Mucosa of rectum (tissue), 2 donors: Measurements from ENCODE around the gene SLC35A4.
A peak's percentile ranks its signal among the peaks of the same experiment; 100 is the strongest.

Source experiments
- H3K27ac ChIP-seq, 2 donors: one replicate each; pipeline ENCODE4 v1.7.0; 2013; ENCODE audit warnings: inconsistent platforms in 2 of 2, low read depth in 2 of 2, low read length in 2 of 2
- H3K27me3 ChIP-seq, 2 donors: one replicate each; pipeline ENCODE4 v1.7.0; 2013; ENCODE audit warnings: low read length in 2 of 2; ENCODE audit not compliant: control insufficient read depth in 2 of 2, insufficient read depth in 2 of 2
- H3K36me3 ChIP-seq, 2 donors: one replicate each; pipeline ENCODE4 v1.7.0; 2013; ENCODE audit warnings: low read length in 2 of 2; ENCODE audit not compliant: control insufficient read depth in 2 of 2, insufficient read depth in 2 of 2
- H3K4me1 ChIP-seq, 2 donors: one replicate each; pipeline ENCODE4 v1.7.0; 2013; ENCODE audit warnings: low read length in 2 of 2, mild to moderate bottlenecking in 1 of 2; ENCODE audit not compliant: control insufficient read depth in 2 of 2, insufficient read depth in 2 of 2
- H3K4me3 ChIP-seq, 2 donors: one replicate each; pipeline ENCODE4 v1.7.0; 2013; ENCODE audit warnings: low read length in 2 of 2
- H3K9ac ChIP-seq, 2 donors: one replicate each; pipeline ENCODE4 v1.7.0; 2013; ENCODE audit warnings: low read length in 2 of 2, low read depth in 1 of 2, mild to moderate bottlenecking in 1 of 2
- H3K9me3 ChIP-seq, 2 donors: one replicate each; pipeline ENCODE4 v1.7.0; 2013; ENCODE audit warnings: low read length in 2 of 2; ENCODE audit not compliant: control insufficient read depth in 2 of 2
- donor health status: healthy.
- donor health status: Normal muscosa, but diverticular disease.

Gene SLC35A4

DNA sequence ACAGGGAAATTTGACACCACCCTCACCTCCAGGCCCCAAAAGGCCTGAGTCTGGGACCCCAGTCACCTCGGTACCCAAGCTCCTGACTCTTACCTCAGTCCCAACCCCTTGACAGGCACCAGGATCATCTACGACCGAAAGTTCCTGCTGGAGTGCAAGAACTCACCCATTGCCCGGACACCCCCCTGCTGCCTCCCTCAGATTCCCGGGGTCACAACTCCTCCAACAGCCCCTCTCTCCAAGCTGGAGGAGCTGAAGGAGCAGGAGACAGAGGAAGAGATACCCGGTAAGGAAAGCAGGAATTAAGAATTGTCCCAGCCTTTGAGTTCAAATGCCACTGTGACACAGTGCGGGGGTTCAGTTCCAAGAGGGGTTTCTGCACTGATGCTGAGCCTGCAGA, 15.8 kb upstream of the SLC35A4 start:
- Histone ChIP-seq H3K27ac (peak overlapping the region; percentile 99 to 100), H3K4me1 (peaks cover 39 to 43% of the 10 kb centered on the region in 2 donors), H3K27me3 (no peaks in the 10 kb centered on the region), H3K36me3 (peaks cover 33 to 36% of the 10 kb centered on the region in 2 donors), H3K9ac (peak overlapping the region; percentile 74 to 96), H3K4me3 (peak overlapping the region in 1 of 2 donors; percentile 80), H3K9me3 (no peaks in the 10 kb centered on the region)

DNA sequence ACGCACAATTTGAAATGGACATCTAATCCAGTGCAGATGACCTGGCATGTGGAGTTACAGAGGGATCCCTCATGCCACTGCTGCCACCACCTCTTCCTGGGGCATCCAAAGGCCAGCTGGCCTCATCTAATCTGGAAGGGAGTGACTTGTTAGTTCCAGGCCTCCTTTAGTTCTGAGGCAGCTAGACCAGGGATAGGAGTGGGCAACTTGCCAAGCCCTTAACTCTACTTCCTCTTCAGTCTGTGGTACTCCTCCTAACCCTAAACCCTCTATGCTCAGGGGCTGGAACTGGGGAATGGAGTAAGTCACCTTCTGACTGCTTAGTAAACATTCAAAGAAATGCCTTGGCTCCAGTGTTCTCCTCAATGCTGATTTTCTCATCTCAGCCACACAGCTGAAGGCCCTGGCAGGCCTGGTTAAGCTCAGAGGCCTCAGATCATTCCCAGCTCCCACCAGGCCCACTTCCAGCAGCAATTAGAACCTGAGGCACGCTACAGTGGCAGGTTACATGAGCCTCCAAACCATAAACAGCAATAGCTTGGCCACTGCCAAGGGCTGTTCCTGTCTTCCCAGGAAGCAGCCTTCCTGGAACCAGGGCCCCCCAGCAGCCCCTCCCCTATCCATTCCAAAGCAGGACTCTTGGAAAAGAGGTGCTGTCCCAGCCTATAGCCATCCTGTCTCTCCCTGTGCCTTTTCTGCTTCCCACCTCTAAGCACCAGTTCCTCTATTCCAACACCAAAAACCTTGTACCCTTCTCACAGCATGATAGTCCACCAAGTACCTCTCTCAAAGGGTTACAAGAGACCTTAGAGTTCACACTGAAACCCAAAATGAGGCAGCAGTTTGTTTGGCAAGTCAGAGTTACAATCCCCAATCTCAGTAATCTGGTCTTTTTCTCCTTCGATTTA, 15.1 kb upstream of the SLC35A4 start:
- H3K9me3 ChIP-seq = no peaks in the 10 kb centered on the region
- H3K36me3 ChIP-seq = peaks cover 30 to 35% of the 10 kb centered on the region in 2 donors
- no peak overlapping the region for H3K4me3 ChIP-seq
- H3K27me3 ChIP-seq = no peaks in the 10 kb centered on the region
- peak overlapping the region; percentile 99 to 100 for H3K27ac ChIP-seq
- H3K9ac ChIP-seq = peak overlapping the region in 1 of 2 donors; percentile 96
- peaks cover 39 to 43% of the 10 kb centered on the region in 2 donors for H3K4me1 ChIP-seq

DNA sequence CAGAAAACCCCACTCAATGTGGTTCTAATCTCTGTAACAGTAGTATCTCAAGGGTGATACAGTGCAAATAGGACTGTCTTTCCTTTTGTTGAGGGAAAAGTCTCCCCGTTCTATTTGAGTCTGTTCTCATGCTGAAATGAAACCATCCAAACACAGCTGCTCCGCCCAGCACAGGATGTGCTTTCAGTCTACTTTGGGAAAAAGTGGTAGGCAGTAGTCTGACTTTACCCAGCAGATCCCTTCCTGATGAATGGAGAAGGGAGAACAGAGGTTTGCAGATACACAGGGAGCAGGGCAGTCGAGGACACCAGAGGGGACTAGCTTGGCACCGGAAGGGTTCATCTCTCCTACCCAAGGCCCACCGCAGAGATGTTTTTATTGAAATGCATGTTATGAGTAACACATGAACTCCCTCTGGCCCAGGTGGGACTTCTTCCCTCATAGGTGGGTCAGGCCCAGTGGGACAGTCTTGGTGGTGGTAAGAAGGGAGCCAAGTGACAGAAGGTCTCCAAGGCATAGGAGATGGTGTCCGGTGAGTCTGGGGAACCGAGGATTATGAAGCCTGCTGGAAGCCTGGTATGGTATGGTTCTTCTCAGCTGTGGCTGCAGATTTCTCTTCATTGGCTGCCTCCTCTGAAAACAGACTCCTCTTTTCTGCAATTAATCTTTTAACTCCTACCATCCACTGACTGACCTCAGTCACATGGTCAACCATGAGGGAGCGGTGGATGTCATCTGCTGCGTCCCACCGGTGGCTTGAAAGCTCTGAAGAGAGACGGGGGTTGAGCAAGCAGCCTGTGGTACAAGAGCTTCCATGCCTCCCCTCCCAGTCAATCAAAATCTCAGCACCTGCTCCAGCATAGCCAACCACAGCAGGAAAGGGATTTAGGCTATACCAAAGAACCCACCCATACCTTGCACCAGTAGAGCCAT, 14.2 kb upstream of the SLC35A4 start:
- Histone ChIP-seq H3K9me3 (no peaks in the 10 kb centered on the region), H3K4me1 (peaks cover 40 to 44% of the 10 kb centered on the region in 2 donors), H3K36me3 (peaks cover 24 to 33% of the 10 kb centered on the region in 2 donors), H3K27ac (peak overlapping the region; percentile 99 to 100), H3K9ac (peak overlapping the region in 1 of 2 donors; percentile 96), H3K4me3 (no peak overlapping the region), H3K27me3 (no peaks in the 10 kb centered on the region)

DNA sequence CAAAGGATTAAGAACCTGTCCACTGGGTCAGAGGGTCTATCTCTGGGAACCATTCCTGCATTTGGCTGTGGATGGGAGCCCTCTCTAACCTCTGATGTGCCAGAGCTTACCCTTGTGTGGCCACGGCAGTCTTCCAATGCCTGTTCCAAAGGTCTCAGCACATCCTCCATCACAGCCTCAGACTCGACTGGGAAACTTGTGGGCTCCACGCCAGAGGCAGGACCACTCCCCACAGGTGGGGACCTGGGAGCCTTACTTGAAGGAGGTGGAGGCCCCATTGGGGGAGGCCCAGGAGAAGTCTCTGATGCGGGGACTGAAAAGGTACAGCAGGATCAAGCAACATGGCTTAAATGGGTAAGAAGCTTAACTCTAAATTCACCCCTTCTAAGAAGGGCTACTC, 12.8 kb upstream of the SLC35A4 start:
- no peaks in the 10 kb centered on the region for H3K9me3 ChIP-seq
- no peaks in the 10 kb centered on the region for H3K27me3 ChIP-seq
- peaks cover 38 to 42% of the 10 kb centered on the region in 2 donors for H3K4me1 ChIP-seq
- H3K36me3 ChIP-seq = peaks cover 24 to 33% of the 10 kb centered on the region in 2 donors
- H3K27ac ChIP-seq = no peak overlapping the region
- H3K4me3 ChIP-seq = no peak overlapping the region
- no peak overlapping the region for H3K9ac ChIP-seq

DNA sequence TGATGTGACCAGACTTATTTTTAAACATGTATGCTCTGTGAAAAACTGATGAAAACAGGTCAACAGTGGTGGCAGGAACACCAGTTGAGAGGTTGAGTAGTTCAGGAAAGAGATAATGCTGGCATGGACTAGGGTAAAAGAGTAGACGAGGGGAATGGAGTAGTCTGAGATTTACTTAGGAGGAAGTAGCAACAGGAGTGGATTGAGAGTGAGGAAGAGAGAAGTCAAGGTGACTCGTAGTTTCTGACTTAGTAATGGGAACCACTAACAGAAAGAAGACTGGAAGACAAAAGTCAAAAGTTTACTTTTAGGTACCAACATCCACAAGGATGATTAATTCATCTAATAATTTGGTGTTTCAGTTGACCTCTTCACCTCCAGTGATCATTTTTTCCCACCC, 11.0 kb upstream of the SLC35A4 start:
- no peak overlapping the region for H3K27ac ChIP-seq

DNA sequence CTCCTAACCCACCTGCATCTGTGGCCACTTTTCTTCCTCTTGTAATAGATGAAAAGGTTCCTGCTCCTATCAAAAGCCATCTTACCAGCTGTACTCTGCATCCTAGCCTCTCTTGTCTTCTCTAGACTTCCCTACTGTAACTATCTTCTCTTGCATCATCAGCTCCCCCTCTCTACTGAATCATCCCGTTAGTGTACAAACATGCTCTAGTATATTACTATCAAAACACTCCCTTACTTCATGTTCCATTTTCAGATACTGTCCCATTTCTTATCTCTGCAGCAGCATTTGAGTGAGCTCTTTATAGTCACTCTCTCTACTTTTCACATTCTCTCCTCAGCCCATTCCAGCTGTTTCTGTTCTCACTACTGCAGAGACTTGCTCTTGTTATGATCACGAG, 10.2 kb upstream of the SLC35A4 start:
- Histone ChIP-seq H3K27ac (no peak overlapping the region), H3K27me3 (no peaks in the 10 kb centered on the region)

More for the DNA sequence above, 11.0 kb upstream of the SLC35A4 start:
- Histone ChIP-seq H3K27me3 (no peaks in the 10 kb centered on the region), H3K4me3 (no peak overlapping the region), H3K9me3 (no peaks in the 10 kb centered on the region), H3K9ac (no peak overlapping the region), H3K4me1 (peaks cover 21 to 31% of the 10 kb centered on the region in 2 donors), H3K36me3 (peaks cover 24 to 33% of the 10 kb centered on the region in 2 donors)

DNA sequence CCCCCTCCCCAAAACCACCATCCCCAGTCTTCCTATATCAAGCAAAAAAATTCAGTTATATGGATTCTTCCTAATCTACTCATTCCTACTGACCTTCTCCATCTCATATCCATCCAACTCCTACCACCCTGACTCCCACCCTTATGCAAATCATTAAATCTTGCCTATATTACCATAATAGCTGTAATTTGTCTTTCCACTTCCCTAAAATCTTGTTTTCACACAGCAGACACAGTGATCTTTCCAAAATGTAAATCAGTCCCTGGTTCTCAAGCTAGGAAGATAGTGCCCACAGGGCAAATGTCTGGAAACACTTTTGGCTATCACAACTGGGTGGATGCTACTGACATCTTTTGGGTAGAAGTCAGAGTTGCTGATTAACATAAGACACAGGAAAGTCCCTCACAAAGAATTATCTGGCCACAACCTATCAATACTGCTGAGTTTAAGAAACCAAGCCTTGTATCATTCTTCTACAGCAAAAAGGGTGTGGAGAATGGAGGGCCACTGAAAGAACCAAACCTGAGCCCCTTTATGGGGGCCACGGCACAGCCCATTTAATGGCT, 8.8 kb upstream of the SLC35A4 start:
- peaks cover 9 to 17% of the 10 kb centered on the region in 2 donors for H3K4me1 ChIP-seq
- H3K9ac ChIP-seq = peak overlapping the region in 1 of 2 donors; percentile 89
- H3K27me3 ChIP-seq = no peaks in the 10 kb centered on the region
- no peaks in the 10 kb centered on the region for H3K9me3 ChIP-seq
- no peak overlapping the region for H3K27ac ChIP-seq
- peak overlapping the region; percentile 82 to 85 for H3K4me3 ChIP-seq
- H3K36me3 ChIP-seq = peaks cover 16% of the 10 kb centered on the region in 2 donors

More for the DNA sequence above, 10.2 kb upstream of the SLC35A4 start:
- Histone ChIP-seq H3K9ac (no peak overlapping the region), H3K4me1 (peaks cover 13 to 23% of the 10 kb centered on the region in 2 donors), H3K4me3 (no peak overlapping the region), H3K36me3 (peaks cover 24 to 28% of the 10 kb centered on the region in 2 donors), H3K9me3 (no peaks in the 10 kb centered on the region)

DNA sequence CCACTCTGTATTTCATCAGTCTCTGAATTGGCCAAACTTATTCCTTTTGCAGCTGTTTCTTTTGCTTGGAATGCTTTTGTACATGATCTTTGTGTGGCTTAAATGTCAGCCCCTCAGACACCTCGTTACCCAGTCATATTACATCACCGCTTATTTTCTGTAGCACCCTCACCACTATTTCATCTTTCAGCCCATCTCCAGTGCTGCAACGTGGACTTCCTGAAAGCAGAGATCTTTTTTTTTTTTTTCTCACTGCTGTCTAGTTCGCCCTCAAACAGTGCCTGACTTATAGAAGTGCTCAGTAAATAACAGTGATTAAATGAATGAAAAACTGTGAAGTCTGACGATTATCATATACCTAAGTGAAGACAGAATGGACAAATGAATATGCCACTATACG, 8.2 kb upstream of the SLC35A4 start:
- peak overlapping the region in 1 of 2 donors; percentile 86 for H3K27ac ChIP-seq
- H3K4me3 ChIP-seq = peak overlapping the region; percentile 82 to 85
- peaks cover 9 to 17% of the 10 kb centered on the region in 2 donors for H3K4me1 ChIP-seq

DNA sequence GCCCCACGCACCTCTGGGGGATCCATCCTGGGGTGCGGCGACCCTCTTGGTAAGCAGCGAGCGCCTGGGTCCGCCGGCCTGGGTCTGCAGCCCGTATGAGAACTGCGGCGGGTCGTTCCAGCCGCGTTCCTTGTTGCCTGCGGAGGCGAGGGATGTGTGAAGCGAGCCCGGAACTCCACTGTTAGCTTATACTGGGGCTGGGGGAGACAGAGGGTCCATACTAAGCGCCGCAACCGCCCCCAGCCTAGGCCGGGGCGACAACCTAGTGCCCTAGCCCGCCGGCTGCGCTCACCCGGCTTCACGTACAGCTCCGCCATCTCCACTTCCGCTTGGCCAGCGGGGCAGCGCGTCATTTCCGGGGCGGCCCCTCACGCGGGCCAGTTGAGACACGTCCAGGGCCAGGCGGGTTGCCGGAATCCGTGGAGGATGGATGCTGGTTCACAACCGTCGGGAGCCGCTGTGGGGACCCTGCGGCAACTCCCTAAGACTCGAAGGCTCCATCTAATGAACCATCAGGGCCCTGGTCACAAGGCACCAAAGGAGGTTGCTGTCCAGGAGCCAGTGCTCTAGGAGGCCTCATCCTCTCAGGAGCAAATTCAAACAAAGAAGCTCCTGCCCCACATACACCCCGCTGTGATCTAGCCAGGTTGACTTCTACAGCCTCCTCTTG, 7.4 kb upstream of the SLC35A4 start, which contains the start of gene SRA1:
TSS of gene SRA1 (minus strand) at position 338 of the 670 bp plus-strand sequence. CDS start at position 317, 21 bp downstream.
- H3K9ac ChIP-seq = peak within 1 kb of the TSS; percentile 85 to 89
- H3K4me3 ChIP-seq = peak within 1 kb of the TSS; percentile 82 to 85
- peaks cover 3 to 9% of the 10 kb centered on the region in 2 donors for H3K36me3 ChIP-seq
- peak within 1 kb of the TSS; percentile 73 to 86 for H3K27ac ChIP-seq
- H3K9me3 ChIP-seq = no peaks in the 10 kb centered on the region
- no peaks in the 10 kb centered on the region for H3K27me3 ChIP-seq
- H3K4me1 ChIP-seq = peaks cover 9 to 17% of the 10 kb centered on the region in 2 donors

More for the DNA sequence above, 8.2 kb upstream of the SLC35A4 start:
- Histone ChIP-seq H3K9me3 (no peaks in the 10 kb centered on the region), H3K36me3 (peaks cover 10 to 15% of the 10 kb centered on the region in 2 donors), H3K9ac (peak overlapping the region; percentile 85 to 89), H3K27me3 (no peaks in the 10 kb centered on the region)
